IPS-18c (cell line): ENCODE measurements around the gene CRLF2.

ENCODE experiments used
- H3K4me3 ChIP-seq: 2 replicates; pipeline ENCODE4 v1.7.0; 2013; ENCODE audit warnings: low read depth, mild to moderate bottlenecking, low read length, moderate library complexity; ENCODE audit not compliant: insufficient read depth
- H3K9me3 ChIP-seq: one replicate; pipeline ENCODE4 v1.6.1; 2013; ENCODE audit warnings: mild to moderate bottlenecking, low read length, moderate library complexity; ENCODE audit not compliant: control insufficient read depth, insufficient read depth

The CRLF2 gene

DNA sequence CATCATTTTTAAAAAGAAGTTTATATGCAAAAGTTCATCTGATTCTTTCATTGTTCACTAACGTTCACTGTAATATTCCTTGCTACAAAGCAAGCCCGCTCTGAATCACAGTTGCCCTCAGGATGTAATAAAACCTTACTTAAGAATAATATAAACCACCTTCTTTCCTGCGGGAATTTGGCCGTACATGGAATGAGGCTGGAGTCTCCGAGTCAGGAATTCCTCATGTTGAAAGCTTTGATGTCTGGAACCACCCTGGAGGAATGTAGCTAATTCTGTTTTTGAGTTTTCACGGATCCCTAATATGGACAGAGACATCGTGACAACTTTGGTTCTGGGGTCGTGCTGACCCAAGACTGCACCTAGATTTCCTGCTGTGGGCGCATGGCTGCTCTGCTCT is 58.5 kb downstream of the CRLF2 start:
- Histone ChIP-seq H3K9me3 (peaks cover 6% of the 10 kb centered on the region), H3K4me3 (no peak overlapping the region)

DNA sequence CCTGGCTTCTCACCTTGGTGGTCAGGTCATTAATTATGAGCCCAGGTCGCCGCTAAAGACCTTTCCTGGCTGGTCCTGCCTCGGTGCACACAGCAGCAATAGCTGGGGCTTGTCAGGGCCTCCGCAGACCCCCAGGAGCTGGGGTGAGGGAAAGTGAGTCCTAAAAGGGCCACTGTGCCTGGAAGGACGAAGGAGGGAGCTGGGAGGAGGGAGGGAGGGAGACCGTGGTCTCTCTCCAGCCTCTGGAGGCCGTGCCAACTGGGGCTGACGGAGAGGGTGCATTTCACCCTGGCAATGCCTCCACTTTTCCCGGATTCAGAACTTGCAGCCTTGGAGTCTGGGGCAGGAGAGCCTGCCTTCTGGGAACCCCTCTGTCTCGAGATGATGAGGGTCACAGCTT is 60.4 kb downstream of the CRLF2 start:
- H3K4me3 ChIP-seq: no peak overlapping the region
- H3K9me3 ChIP-seq: peaks cover 6% of the 10 kb centered on the region

DNA sequence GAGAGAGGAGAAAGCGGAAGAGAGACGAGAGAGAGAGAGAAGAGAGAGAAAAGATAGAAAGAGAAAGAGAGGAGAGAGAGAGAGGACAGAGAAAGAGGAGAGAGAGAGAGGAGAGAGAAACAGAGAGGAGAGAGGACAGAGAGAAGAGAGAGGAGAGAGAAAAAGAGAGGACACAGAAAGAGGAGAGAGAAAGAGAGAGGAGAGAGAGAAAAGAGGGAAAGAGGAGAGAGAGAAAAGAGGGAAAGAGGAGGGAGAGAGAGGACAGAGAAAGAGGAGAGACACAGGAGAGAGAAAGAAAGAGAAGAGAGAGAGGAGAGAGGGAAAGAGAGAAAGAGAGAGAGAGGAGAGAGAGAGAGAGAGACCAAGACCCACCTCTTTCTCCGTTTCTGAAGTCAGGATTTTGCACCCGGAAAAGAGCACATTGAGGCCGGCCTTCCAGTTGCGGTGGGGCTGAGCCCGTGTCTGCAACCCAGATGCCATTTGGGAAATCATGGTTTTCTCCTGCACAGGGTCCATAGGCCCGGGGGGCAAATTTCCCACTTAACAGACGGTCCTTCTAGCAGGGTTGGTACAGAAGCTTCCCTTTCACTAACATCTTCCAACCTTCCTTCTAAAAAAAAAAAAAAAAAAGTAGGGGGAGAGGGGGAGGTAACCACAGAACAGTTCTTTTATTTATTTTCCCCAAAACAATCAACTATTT is 60.9 kb downstream of the CRLF2 start:
- Histone ChIP-seq H3K9me3 (peaks cover 6% of the 10 kb centered on the region), H3K4me3 (no peak overlapping the region)

DNA sequence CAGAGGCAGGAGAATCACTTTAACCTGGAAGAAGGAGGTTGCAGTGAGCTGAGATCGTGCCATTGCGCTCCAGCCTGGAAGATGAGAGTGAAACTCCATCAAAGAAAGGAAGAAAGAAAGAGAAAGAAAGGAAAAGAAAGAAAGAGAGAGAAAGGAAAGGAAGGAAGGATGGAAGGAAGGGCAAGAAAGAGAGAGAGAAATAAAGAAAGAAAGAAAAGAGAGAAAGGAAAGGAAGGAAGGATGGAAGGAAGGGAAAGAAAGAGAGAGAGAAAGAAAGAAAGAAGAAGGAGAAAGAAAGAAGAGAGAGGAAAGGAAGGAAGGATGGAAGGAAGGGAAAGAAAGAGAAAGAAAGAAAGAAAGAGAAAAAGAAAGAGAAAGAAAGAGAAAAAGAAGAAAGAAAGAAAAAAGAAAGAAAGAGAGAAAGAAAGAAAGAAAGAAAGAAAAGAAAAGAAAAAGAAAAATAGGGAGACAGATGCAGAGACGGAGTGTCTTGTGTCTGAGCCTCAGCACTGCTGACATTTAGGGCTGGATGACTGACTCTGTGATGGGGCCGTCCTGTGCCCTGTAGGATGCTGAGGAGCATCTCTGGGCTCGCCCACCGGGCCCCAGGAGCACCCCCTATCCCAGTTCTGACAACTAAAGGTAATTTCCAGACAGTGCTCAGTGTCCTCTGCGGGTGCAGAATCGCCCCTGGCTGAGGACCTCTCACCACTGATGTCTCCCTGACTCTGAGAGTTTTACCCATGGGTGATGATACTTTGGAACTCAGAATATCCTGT is 61.7 kb downstream of the CRLF2 start:
- peaks cover 8% of the 10 kb centered on the region for H3K9me3 ChIP-seq
- H3K4me3 ChIP-seq: no peak overlapping the region

DNA sequence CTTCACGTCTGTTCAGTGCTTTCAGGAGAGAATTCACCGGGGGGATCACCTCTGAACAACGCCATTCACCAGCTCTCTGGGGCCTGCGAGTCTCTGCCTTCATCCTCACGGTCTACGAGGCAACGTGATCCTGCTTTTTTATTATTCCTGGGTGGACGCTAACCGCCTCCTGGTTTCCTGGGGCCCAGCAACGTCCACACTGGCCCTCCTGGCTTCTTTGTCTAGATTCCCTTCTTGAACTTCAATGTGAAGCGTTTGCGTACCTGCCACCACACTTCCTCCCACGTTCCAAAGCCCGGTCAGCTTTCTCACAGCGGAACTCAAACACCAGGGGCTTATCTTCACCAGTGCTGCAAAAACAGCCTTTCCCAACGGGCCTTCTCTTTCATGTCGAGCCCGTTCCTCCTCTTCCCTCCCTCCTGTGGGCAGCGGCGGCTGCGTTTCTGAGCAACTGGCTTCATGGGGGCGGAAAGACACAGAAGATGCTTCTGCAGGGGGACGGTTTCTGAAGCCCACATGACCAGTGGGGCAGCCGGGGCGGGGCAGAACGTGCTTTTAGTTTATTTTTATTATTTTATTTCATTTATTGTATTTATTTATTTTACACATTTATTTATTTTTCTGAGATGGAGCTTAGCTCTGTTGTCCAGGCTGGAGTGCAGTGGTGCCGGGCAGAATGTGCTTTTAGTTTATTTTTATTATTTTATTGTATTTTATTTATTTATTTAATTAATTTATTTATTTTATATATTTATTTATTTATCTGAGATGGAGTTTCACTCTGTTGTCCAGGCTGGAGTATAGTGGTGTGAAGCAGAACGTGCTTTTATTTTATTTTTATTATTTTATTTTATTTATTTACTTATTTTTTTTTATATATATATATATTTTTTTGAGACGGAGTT is 64.6 kb downstream of the CRLF2 start:
- Histone ChIP-seq H3K4me3 (no peak overlapping the region), H3K9me3 (peaks cover 8% of the 10 kb centered on the region)

DNA sequence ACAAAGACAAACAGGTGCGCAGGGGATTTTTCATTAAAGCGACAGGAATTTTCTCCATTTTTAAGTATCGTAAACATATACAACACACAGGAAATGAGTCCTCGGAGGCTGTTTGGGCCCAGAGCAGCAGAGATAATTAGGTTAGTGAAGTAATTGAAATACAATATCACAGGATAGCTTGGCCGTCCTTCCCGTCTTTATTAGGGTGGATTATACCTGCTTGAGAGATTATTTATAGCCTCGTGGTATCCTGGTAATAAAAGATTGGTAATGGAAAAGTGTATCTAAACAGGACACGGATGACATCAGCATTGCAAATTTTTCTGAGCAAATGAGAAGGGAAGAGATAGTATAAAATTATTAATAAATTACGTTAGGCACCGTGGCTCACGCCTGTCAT is 68.2 kb downstream of the CRLF2 start:
- Histone ChIP-seq H3K4me3 (no peak overlapping the region), H3K9me3 (peaks cover 13% of the 10 kb centered on the region)
